T-helper 2 cell treated with Interferon-gamma antibody and Interleukin-4, amounts not matched to agents 100 ng/mL and 5 ng/mL, for 36 hours (primary cell): ENCODE data around the gene RXRB. TPM values are rescaled to one million over a fixed set of nuclear protein-coding genes. Genes with fewer than 3 reads are reported as not detected.
"Not testable (repeated sequence)": the region's sequence is repeated elsewhere in the genome, so short reads cannot be mapped to it uniquely, and the experiment has no call there.

Experiments
- intact Hi-C: fragments of 100-400 bp; cut with micrococcal nuclease; formaldehyde crosslinking; loops from one replicate; pipeline ENCODE4 v1.15.1; 2023
- total RNA-seq: library from RNA; stranded (reverse); gene quantifications from 2 replicates; pipeline ENCODE4 v1.2.3, GENCODE V29; 2022

RXRB gene
- total RNA-seq, 1 donor from 2014 or later = 41.9 TPM

- intact Hi-C loops = loop anchor here (5.0 kb wide), 1 partner anchor 38 kb away; no protein-coding TSS in a partner anchor
Measured at GRCh38 chr6:33164665-33165373, 35.6 kb downstream of the RXRB start.

DNA sequence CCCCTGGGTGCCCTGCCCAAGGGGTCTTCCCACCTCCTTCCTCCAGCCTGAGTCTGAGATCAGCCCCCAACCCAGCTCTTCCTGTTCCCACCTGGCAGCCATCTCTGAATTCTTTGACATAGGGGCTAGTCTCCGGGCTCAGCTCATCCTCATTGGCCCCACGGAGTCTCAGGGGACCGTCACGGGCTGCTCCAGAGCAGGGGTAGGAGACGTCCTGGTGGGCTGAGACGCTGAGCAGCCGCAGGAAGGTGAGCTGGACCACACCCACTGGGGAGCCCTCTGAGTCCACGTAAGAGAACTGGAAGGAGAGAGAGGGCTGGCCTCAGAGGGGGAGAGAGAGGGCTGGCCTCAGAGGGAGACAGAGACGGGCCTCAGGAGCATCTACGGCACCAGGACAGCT, 36.3 kb downstream of the RXRB start:
- intact Hi-C loops = loop anchor here (5.0 kb wide), 1 partner anchor 37 kb away; no protein-coding TSS in a partner anchor

- intact Hi-C loops = loop anchor here (5.0 kb wide), 1 partner anchor 36 kb away; no protein-coding TSS in a partner anchor
Measured at GRCh38 chr6:33163540-33163939, 36.9 kb downstream of the RXRB start.

GRCh38 chr6:33161354-33162331, 38.8 kb downstream of the RXRB start:
- intact Hi-C loops = loop anchor here (1.0 to 5.0 kb wide), 3 partner anchors 34 to 87 kb away; no protein-coding TSS in a partner anchor

DNA sequence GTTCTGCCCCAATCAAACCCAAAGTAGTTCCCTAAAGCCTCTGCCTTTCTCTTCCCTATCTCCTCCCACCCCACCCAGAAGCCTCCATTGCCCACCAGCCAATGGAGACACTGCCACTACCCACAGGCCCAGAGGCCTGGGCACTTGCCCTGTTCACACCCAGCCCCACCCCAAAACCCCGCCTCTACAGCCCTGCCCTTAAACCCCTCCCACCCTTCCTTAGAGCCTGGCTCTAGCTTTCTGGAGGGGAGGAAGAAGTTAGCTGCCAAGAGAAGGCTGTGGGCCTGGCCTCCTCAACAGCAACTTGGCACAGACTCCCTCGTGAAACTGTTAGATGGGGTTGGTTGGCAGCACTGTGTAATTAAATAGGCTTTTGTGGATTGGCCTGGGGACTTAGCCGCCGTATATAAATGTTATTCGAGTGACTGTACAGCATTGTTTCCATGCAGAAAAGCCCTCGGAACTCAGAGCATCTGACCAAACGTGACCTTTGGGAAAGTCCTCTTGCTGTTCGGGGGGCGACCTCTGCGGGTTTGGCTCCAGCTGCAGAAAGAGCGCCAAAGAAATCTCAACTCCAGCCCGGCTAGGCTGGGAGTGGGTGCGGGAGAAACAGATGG, 39.6 kb downstream of the RXRB start:
- intact Hi-C loops = loop anchor here (1.0 to 5.0 kb wide), 3 partner anchors 34 to 87 kb away; no protein-coding TSS in a partner anchor

GRCh38 chr6:33160096-33160495, 40.4 kb downstream of the RXRB start:
- intact Hi-C loops = loop anchor here (5.0 kb wide), 1 partner anchor 33 kb away; no protein-coding TSS in a partner anchor

DNA sequence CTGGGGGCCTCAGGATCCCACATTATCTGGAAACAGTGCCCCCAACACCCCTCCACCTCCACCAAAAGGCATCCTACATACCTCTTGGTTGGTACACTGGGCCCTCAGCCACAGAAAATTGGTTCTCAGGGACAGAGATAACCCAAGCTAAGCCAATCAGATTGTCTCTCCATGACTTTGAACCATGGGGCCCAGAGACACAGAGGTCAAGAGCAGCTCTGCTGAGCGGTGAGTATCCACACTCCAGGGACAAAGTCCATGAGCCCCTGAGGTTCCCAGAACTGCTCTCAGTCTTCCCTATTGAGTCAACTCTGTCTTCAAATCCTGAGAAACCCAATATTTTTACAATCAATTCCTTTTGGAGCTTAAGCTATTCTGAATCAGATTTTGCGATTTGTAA, 43.5 kb downstream of the RXRB start:
- intact Hi-C loops = no loop called here

GRCh38 chr6:33156561-33156960, 43.9 kb downstream of the RXRB start:
- intact Hi-C loops = no loop called here

DNA sequence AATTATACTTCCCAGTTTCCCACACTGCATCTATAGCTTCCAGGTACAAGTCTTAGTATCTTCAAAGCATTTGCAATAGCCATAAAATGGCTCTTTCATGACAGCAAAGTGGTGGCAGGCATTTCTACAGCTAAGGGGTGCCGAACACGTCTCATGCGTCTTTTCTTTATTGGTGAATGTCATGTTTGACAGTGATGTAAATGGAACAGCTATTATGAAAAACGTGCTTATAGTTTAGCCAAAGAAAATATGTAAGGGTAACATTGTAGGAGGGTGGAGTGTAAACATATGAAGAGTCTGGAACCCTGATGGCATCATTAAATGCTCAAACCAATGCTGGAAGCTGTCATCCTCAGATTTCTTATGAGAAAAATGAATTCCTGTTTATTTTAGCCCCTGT, 46.1 kb downstream of the RXRB start:
- intact Hi-C loops = no loop called here

DNA sequence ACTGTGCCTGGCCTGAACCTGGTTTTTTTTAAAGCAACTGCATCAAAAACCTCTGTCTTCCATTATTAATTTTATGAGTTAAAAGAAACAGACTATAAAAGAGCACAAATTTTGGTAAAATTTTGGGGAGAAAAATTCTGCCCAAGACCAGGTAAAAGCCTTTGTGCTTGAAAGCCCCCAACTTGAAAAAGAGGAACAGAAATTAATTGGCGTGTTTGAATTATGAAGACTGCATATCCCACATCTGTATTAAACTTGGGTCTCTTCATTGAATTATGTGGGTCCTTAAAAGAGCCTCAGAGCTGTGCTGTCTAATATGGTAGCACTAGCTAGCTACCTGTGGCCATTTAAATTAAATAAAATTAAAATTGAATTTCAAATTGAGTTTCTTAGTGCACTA, 49.4 kb downstream of the RXRB start:
- intact Hi-C loops = no loop called here

- intact Hi-C loops = not testable (repeated sequence)
Measured at GRCh38 chr6:33150560-33150959, 49.9 kb downstream of the RXRB start.

GRCh38 chr6:33147807-33148666, 52.4 kb downstream of the RXRB start:
- intact Hi-C loops = loop anchor here (1.0 to 2.0 kb wide), 2 partner anchors 19 to 134 kb away; no protein-coding TSS in a partner anchor

DNA sequence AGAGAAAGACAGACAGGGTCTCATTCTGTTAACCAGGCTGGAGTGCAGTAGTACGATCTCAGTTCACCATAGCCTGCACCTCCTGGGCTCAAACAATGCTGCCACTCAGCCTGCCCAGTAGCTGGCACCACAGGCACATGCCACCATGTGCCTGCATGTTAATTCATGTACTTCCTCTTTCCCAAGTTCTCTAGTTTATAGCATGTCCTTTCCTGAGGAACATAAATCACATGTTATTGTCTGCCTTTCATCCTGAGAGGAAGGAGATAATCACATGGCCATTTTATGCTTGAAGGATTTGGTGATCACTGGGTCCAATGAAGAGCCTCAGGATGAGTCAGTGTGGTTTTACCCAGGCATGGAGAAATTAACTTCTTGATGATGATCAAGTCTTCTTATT, 56.1 kb downstream of the RXRB start:
- intact Hi-C loops = no loop called here

Other genes starting within 250 kb of the RXRB start
- 32.7 and 35.6 TPM in 2 replicates for gene HLA-DMA, start 247.6 kb downstream of the RXRB start, total RNA-seq
- 331 and 342 TPM in 2 replicates for gene BRD2, start 232.1 kb downstream of the RXRB start, total RNA-seq
- gene HLA-DOA, start 191.1 kb downstream of the RXRB start, total RNA-seq = 1.7 and 2.5 TPM in 2 replicates
- 119 and 125 TPM in 2 replicates for gene HLA-DPA1, start 127.0 kb downstream of the RXRB start, total RNA-seq
- 49.5 and 51.7 TPM in 2 replicates for gene HLA-DPB1, start 124.7 kb downstream of the RXRB start, total RNA-seq
- gene COL11A2, start 8.2 kb downstream of the RXRB start, total RNA-seq = 0.59 and 0.77 TPM in 2 replicates
- gene SLC39A7, start 202 bp upstream of the RXRB start, total RNA-seq = 55.9 and 59.9 TPM in 2 replicates
- gene HSD17B8, start 4.0 kb upstream of the RXRB start, total RNA-seq = 9.3 and 10.9 TPM in 2 replicates
- 41.2 and 41.6 TPM in 2 replicates for gene RING1, start 7.8 kb upstream of the RXRB start, total RNA-seq
- gene VPS52, start 71.2 kb upstream of the RXRB start, total RNA-seq = 65.8 and 68.3 TPM in 2 replicates
- gene RPS18, start 71.4 kb upstream of the RXRB start, total RNA-seq = 2,577 and 2,622 TPM in 2 replicates
- 13.9 and 14.5 TPM in 2 replicates for gene B3GALT4, start 76.5 kb upstream of the RXRB start, total RNA-seq
- 70.2 and 77.2 TPM in 2 replicates for gene WDR46, start 88.6 kb upstream of the RXRB start, total RNA-seq
- 90.4 and 90.7 TPM in 2 replicates for gene PFDN6, start 88.9 kb upstream of the RXRB start, total RNA-seq
- 42.1 and 43.3 TPM in 2 replicates for gene RGL2, start 98.3 kb upstream of the RXRB start, total RNA-seq
- 277 TPM in 2 replicates for gene TAPBP, start 113.4 kb upstream of the RXRB start, total RNA-seq
- gene ZBTB22, start 117.1 kb upstream of the RXRB start, total RNA-seq = 11.6 and 12.9 TPM in 2 replicates
- 83.3 and 83.8 TPM in 2 replicates for gene DAXX, start 122.3 kb upstream of the RXRB start, total RNA-seq
- 123 and 127 TPM in 2 replicates for gene KIFC1, start 191.2 kb upstream of the RXRB start, total RNA-seq
- 27.3 and 34.1 TPM in 2 replicates for gene PHF1, start 210.3 kb upstream of the RXRB start, total RNA-seq
- 153 and 155 TPM in 2 replicates for gene CUTA, start 217.4 kb upstream of the RXRB start, total RNA-seq
- 36.4 and 40.7 TPM in 2 replicates for gene SYNGAP1, start 219.4 kb upstream of the RXRB start, total RNA-seq